A549 (cell line): ENCODE measurements around the gene HOATZ.

Experiments
- CTCF ChIP-seq: fragments of >200 bp; sonication (Bioruptor Twin); formaldehyde crosslinking; IDR thresholded peaks from 3 replicates; pipeline ENCODE4 v1.5.1; 2016
- E2F6 ChIP-seq: IDR thresholded peaks from 2 replicates; pipeline ENCODE4 v1.6.1; 2012; ENCODE audit warnings: low read depth, borderline replicate concordance
- HOXA7 ChIP-seq: fragments of 250-450 bp; sonication (Bioruptor Pico); IDR thresholded peaks from 2 replicates; pipeline ENCODE4 v1.5.0; 2020; ENCODE audit warnings: mild to moderate bottlenecking, moderate library complexity
- KDM5A ChIP-seq: fragments of 200-600 bp; sonication (generic); IDR thresholded peaks from 2 replicates; pipeline ENCODE4 v1.6.1; 2016; ENCODE audit warnings: antibody characterized with exemption, mild to moderate bottlenecking
- MAX ChIP-seq: IDR thresholded peaks from 2 replicates; pipeline ENCODE4 v1.6.1; 2012
- RFX5 ChIP-seq: fragments of 450-650 bp; IDR thresholded peaks from 2 replicates; pipeline ENCODE4 v1.7.1; 2014; ENCODE audit warnings: antibody characterized with exemption, mild to moderate bottlenecking, moderate library complexity
- SMC3 ChIP-seq: fragments of >200 bp; sonication (Bioruptor Twin); formaldehyde crosslinking; IDR thresholded peaks from 3 replicates; pipeline ENCODE4 v1.6.1; 2018; ENCODE audit warnings: inconsistent platforms
- SREBF2 ChIP-seq: fragments of 450-650 bp; IDR thresholded peaks from 2 replicates; pipeline ENCODE4 v1.6.1; 2014; ENCODE audit warnings: mild to moderate bottlenecking, moderate library complexity
- TF ChIP-seq, protein P1 (sequence below): fragments of 250-450 bp; sonication (Bioruptor Pico); IDR thresholded peaks from 2 replicates; pipeline ENCODE4 v1.5.0; 2021; ENCODE audit warnings: mild to moderate bottlenecking, moderate library complexity, borderline replicate concordance
- TF ChIP-seq, protein P2 (sequence below): IDR thresholded peaks from 2 replicates; pipeline ENCODE4 v1.6.1; 2012

DNA sequence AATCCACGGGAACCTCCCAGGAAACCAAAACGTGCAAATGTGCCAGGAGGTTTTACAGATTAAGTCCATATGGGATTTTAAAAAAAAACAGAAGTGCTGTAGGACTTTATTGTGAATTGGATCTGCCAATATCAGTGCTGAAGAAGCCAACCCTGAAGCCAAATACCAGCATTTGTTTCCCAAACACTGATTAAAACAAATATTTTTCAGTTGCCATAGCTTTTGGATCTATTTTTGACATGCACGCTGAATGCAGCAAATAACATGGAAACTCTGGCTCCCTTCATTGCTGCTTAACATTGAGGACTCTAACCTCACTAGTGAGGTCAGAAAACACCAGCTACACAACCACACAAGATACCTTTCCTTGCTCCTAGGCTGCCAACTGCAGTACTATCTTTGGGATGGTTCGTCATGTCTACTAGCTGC lies 59.3 kb downstream of the HOATZ start:
- TF ChIP-seq RFX5, result no peak
- no peak for TF ChIP-seq CTCF
- TF ChIP-seq HOXA7 (CRISPR knock-in tag), result no peak
- TF ChIP-seq, protein P1, sequence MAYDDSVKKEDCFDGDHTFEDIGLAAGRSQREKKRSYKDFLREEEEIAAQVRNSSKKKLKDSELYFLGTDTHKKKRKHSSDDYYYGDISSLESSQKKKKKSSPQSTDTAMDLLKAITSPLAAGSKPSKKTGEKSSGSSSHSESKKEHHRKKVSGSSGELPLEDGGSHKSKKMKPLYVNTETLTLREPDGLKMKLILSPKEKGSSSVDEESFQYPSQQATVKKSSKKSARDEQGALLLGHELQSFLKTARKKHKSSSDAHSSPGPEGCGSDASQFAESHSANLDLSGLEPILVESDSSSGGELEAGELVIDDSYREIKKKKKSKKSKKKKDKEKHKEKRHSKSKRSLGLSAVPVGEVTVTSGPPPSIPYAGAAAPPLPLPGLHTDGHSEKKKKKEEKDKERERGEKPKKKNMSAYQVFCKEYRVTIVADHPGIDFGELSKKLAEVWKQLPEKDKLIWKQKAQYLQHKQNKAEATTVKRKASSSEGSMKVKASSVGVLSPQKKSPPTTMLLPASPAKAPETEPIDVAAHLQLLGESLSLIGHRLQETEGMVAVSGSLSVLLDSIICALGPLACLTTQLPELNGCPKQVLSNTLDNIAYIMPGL (CRISPR knock-in tag), result no peak
- no peak for TF ChIP-seq E2F6
- TF ChIP-seq SMC3, result no peak
- no peak for TF ChIP-seq KDM5A
- TF ChIP-seq MAX, result no peak
- TF ChIP-seq, protein P2, sequence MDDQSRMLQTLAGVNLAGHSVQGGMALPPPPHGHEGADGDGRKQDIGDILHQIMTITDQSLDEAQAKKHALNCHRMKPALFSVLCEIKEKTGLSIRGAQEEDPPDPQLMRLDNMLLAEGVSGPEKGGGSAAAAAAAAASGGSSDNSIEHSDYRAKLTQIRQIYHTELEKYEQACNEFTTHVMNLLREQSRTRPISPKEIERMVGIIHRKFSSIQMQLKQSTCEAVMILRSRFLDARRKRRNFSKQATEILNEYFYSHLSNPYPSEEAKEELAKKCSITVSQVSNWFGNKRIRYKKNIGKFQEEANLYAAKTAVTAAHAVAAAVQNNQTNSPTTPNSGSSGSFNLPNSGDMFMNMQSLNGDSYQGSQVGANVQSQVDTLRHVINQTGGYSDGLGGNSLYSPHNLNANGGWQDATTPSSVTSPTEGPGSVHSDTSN, result no peak
- no peak for TF ChIP-seq SREBF2
